SH-SY5Y (cell line): ENCODE results near the gene UBE4B.

Experiments used
- GATA2 ChIP-seq: IDR thresholded peaks from 2 replicates; pipeline ENCODE4 v1.6.1; 2011; ENCODE audit warnings: mild to moderate bottlenecking, low read depth, low read length
- GATA3 ChIP-seq: IDR thresholded peaks from 2 replicates; pipeline ENCODE4 v1.6.1; 2011; ENCODE audit warnings: low read depth, mild to moderate bottlenecking, low read length, moderate library complexity

GRCh38 chr1:10177876-10178275 lies 145.1 kb downstream of the UBE4B start:
- TF ChIP-seq GATA2 (no peak), GATA3 (no peak)
